Hepatocyte (in vitro differentiated cells): ENCODE measurements around the gene NOC2L. TPM values are rescaled to one million over a fixed set of nuclear protein-coding genes. Genes with fewer than 3 reads are reported as not detected.
A peak's percentile ranks its signal among the peaks of the same experiment; 100 is the strongest.

Experiments
- DNase-seq: peaks from one replicate; pipeline ENCODE4 v3.0.0-alpha.2; 2016; ENCODE audit warnings: low spot score
- H2AFZ ChIP-seq: fragments of 200-600 bp; sonication (generic); 2 replicates; pipeline ENCODE4 v1.6.0; 2016; ENCODE audit warnings: antibody characterized with exemption, mild to moderate bottlenecking
- H3K27ac ChIP-seq: fragments of 200-600 bp; sonication (generic); 2 replicates; pipeline ENCODE4 v1.5.1; 2016; ENCODE audit warnings: mild to moderate bottlenecking
- H3K27me3 ChIP-seq: fragments of 200-600 bp; sonication (generic); 2 replicates; pipeline ENCODE4 v1.6.1; 2016
- H3K36me3 ChIP-seq: fragments of 200-600 bp; sonication (generic); replicated peaks from 2 replicates; pipeline ENCODE4 v1.5.1; 2016; ENCODE audit warnings: low read depth; ENCODE audit not compliant: insufficient read depth
- H3K4me1 ChIP-seq: fragments of 200-600 bp; sonication (generic); 2 replicates; pipeline ENCODE4 v1.5.1; 2016; ENCODE audit warnings: mild to moderate bottlenecking, moderate library complexity; ENCODE audit not compliant: insufficient read depth
- H3K4me2 ChIP-seq: fragments of 200-600 bp; sonication (generic); 2 replicates; pipeline ENCODE4 v1.6.0; 2016
- H3K4me3 ChIP-seq: fragments of 200-600 bp; sonication (generic); 2 replicates; pipeline ENCODE4 v1.5.1; 2016; ENCODE audit warnings: mild to moderate bottlenecking
- H3K79me2 ChIP-seq: fragments of 200-600 bp; sonication (generic); 2 replicates; pipeline ENCODE4 v1.6.0; 2017; ENCODE audit warnings: mild to moderate bottlenecking
- H3K9me2 ChIP-seq: fragments of 200-600 bp; sonication (generic); replicated peaks from 2 replicates; pipeline ENCODE4 v1.6.0; 2017; ENCODE audit warnings: mild to moderate bottlenecking; ENCODE audit not compliant: insufficient read depth
- H3K9me3 ChIP-seq: fragments of 200-600 bp; sonication (generic); 2 replicates; pipeline ENCODE4 v1.5.1; 2016; ENCODE audit warnings: low read depth, mild to moderate bottlenecking
- H4K20me1 ChIP-seq: fragments of 200-600 bp; sonication (generic); 2 replicates; pipeline ENCODE4 v1.6.0; 2016; ENCODE audit warnings: mild to moderate bottlenecking; ENCODE audit not compliant: insufficient read depth, poor library complexity, severe bottlenecking
- EZH2 ChIP-seq: fragments of 200-600 bp; sonication (generic); IDR thresholded peaks from 2 replicates; pipeline ENCODE4 v1.6.1; 2016; ENCODE audit warnings: antibody characterized with exemption, mild to moderate bottlenecking, borderline replicate concordance
- EZH2phosphoT487 ChIP-seq: fragments of 200-600 bp; sonication (generic); IDR thresholded peaks from one replicate; pipeline ENCODE4 v1.6.1; 2018; ENCODE audit warnings: antibody characterized with exemption, mild to moderate bottlenecking, low read depth, moderate library complexity; ENCODE audit not compliant: unreplicated experiment, severe bottlenecking
- WGBS: methylation state at CpG from one replicate; pipeline ENCODE4 v1.1.6; 2016; ENCODE audit warnings: low lambda C conversion rate; ENCODE audit errors: missing lambda C conversion rate; 5-methylcytosine and 5-hydroxymethylcytosine counted together
- polyA plus RNA-seq: library from polyadenylated mRNA; unstranded; fragments of >200 nt; fragmentation: Nextera tagmentation; extraction: Ambion mirVana; gene quantifications from 2 replicates; pipeline ENCODE4 v1.2.1, GENCODE V29; 2016
- total RNA-seq: library from RNA; depleted of rRNA; stranded (reverse); fragments of >200 nt; gene quantifications from 2 replicates; pipeline ENCODE4 v1.2.3, GENCODE V29; 2014
- TF ChIP-seq, protein P1 (sequence below): fragments of 200-600 bp; sonication (generic); IDR thresholded peaks from 2 replicates; pipeline ENCODE4 v1.5.1; 2016; ENCODE audit warnings: antibody characterized with exemption, mild to moderate bottlenecking; ENCODE audit not compliant: poor library complexity

The NOC2L gene
- total and polyA plus RNA-seq, 2 experiments from 2014 or later, result 44.3 to 66.6 TPM

DNA sequence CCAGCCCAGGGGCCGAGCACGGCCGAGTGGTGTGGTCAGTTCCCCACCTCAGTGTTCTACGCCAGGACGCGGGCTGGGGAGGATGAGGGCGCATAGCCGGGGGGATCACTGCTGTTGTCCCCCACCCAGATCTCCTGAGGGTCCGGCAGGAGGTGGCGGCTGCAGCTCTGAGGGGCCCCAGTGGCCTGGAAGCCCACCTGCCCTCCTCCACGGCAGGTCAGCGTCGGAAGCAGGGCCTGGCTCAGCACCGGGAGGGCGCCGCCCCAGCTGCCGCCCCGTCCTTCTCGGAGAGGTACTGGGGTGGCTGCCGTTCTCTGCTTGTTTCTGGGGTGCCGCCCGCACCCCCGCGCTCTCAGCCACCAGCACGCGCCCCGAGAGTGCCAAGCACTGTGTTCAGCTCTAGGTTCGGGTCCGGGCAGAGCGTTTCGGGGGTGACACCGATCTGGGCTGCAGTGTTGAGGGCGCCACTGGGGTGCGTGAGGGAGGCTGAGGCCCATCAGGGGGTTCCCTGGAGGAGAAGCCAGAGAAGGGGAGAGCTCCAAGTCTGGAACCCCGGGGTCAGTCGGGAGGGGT, 18.0 kb downstream of the NOC2L start:
- H3K27me3 ChIP-seq, result peaks cover 22% of the 10 kb centered on the region
- no peaks in the 10 kb centered on the region for H4K20me1 ChIP-seq
- no peak overlapping the region for H3K4me3 ChIP-seq
- H3K79me2 ChIP-seq, result no peaks in the 10 kb centered on the region
- TF ChIP-seq, protein P1, sequence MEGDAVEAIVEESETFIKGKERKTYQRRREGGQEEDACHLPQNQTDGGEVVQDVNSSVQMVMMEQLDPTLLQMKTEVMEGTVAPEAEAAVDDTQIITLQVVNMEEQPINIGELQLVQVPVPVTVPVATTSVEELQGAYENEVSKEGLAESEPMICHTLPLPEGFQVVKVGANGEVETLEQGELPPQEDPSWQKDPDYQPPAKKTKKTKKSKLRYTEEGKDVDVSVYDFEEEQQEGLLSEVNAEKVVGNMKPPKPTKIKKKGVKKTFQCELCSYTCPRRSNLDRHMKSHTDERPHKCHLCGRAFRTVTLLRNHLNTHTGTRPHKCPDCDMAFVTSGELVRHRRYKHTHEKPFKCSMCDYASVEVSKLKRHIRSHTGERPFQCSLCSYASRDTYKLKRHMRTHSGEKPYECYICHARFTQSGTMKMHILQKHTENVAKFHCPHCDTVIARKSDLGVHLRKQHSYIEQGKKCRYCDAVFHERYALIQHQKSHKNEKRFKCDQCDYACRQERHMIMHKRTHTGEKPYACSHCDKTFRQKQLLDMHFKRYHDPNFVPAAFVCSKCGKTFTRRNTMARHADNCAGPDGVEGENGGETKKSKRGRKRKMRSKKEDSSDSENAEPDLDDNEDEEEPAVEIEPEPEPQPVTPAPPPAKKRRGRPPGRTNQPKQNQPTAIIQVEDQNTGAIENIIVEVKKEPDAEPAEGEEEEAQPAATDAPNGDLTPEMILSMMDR, result no peak
- TF ChIP-seq EZH2, result peak; percentile 70
- TF ChIP-seq EZH2phosphoT487, result no peak
- no peaks in the 10 kb centered on the region for H3K9me3 ChIP-seq
- peak overlapping the region; percentile 96 for H3K4me2 ChIP-seq
- no peaks in the 10 kb centered on the region for H3K9me2 ChIP-seq
- DNase-seq, result no peak
- peak overlapping the region; percentile 86 for H3K27ac ChIP-seq
- no peaks in the 10 kb centered on the region for H3K36me3 ChIP-seq
- H3K4me1 ChIP-seq, result peaks cover 42% of the 10 kb centered on the region
- WGBS, result 9% methylated on average over 34 of the region's 36 CpGs
- H2AFZ ChIP-seq, result no peak overlapping the region

DNA sequence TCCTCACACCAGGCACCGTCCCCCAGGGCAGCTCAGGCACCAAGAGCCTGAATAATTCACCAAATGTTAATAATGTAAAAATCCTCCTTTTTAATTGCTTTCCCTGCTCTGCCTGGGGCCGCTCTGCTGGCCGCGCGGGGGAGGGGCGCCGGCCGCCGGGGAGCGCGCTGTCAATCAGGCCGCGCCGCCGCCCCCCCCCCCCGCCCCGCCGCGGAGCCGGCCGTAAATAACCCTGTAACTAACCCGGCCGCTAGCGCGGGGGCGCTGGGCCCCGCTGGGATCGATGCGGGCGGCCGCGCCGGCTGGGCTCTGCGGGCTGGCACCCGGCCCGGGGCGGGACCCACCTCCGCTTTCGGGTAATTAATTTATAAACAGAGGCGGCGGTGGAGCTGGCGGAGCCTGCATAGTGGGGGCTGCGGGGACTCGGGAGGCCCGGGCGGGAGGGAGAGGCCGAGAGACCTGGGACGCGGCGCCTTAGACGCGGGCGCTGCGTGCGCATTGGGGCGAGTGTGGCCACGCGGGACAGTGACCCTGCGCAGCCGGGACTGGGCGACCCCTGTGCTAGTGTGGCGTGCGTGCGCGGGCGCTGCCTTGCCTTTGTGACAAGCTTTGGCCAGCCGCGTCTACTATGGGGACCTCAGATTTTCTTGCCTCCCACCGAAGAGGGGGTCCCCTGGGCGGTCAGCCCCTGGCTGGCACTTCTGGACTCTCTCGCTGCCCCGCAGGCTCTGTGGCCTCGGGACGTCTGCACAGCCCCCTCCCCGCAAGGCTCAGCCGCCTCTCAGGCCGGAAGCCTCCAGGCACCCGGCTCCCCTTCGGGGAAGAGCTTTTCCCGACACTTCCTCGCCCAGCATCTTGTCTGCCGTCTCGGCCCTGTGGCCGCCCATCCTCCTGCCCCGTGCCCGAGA, 18.7 kb downstream of the NOC2L start:
- H3K4me2 ChIP-seq, result peak overlapping the region; percentile 96
- 2% methylated on average over 68 of the region's 86 CpGs for WGBS
- no peak overlapping the region for H3K4me3 ChIP-seq
- no peaks in the 10 kb centered on the region for H4K20me1 ChIP-seq
- H3K27ac ChIP-seq, result peak overlapping the region; percentile 86
- H3K9me3 ChIP-seq, result no peaks in the 10 kb centered on the region
- H3K27me3 ChIP-seq, result peaks cover 28% of the 10 kb centered on the region
- H3K79me2 ChIP-seq, result no peaks in the 10 kb centered on the region
- no peaks in the 10 kb centered on the region for H3K36me3 ChIP-seq
- no peak overlapping the region for H2AFZ ChIP-seq
- peak; percentile 87 for DNase-seq
- TF ChIP-seq, protein P1, result no peak
- TF ChIP-seq EZH2phosphoT487, result peak; percentile 40
- H3K4me1 ChIP-seq, result peaks cover 49% of the 10 kb centered on the region
- no peaks in the 10 kb centered on the region for H3K9me2 ChIP-seq

DNA sequence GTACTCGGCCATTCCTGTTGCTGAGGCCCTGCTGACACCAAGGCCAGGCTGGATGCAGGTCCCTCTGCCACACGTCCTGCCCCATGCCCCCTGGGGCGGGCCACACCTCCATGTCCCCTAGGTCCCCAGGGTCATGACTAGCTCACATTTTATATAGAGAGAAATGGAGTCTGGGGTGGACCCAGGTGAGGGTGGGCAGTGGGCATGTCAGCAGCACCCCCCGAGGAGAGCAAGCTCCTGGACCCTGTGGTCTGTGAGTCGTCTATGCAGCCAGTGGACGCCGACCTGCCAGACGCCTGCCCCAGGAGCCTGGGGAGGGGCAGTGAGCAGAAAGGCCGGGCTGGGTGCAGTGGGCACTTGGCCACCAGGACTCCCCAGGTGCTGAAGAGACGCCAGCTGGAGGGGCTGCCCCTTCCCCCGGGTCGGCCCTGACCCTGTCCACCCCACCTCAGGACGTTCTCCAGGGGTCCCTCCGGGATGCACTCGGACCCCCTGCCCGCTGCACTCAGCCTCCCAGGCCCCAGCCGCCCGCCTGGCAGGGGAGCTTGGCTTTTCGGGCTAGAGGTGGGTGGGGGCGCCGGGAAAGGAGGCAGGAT, 19.4 kb downstream of the NOC2L start:
- Histone ChIP-seq H3K4me3 (no peak overlapping the region), H2AFZ (no peak overlapping the region), H3K4me2 (peak overlapping the region; percentile 96), H3K4me1 (peaks cover 55% of the 10 kb centered on the region), H3K27ac (peak overlapping the region; percentile 51), H3K27me3 (peaks cover 32% of the 10 kb centered on the region), H3K79me2 (no peaks in the 10 kb centered on the region), H4K20me1 (no peaks in the 10 kb centered on the region), H3K9me2 (no peaks in the 10 kb centered on the region), H3K36me3 (no peaks in the 10 kb centered on the region), H3K9me3 (no peaks in the 10 kb centered on the region)
- TF ChIP-seq EZH2phosphoT487 (no peak), EZH2 (no peak)
- TF ChIP-seq, protein P1, result no peak
- DNase-seq, result no peak
- WGBS, result 30% methylated on average over 18 of the region's 21 CpGs
